Gastroesophageal sphincter (tissue), 4 donors: ENCODE data around the gene ANAPC15. TPM values are rescaled to one million over a fixed set of nuclear protein-coding genes. Genes with fewer than 3 reads are reported as not detected.

Experiments used
- ATAC-seq: fragments of 150-250 bp; one replicate; pipeline ENCODE4 v1.9.1; 2016; ENCODE audit warnings: mild to moderate bottlenecking, moderate library complexity
- H3K27ac ChIP-seq, 4 donors: fragments of 200-600 bp; sonication (generic) in 3 of 4; 1 replicate in 3 of 4; 2 replicates in 1 of 4; pipeline ENCODE4 v1.5.1; 2016 to 2019
- H3K27me3 ChIP-seq: fragments of 200-600 bp; sonication (generic); one replicate; pipeline ENCODE4 v1.5.1; 2019
- H3K36me3 ChIP-seq, 2 donors: fragments of 200-600 bp; sonication (generic); one replicate each; pipeline ENCODE4 v1.5.1; 2019; ENCODE audit warnings: control low read depth in 1 of 2
- H3K4me1 ChIP-seq, 3 donors: fragments of 200-600 bp; sonication (generic); 1 replicate in 2 of 3; 2 replicates in 1 of 3; pipeline ENCODE4 v1.5.1; 2016 to 2019; ENCODE audit warnings: control low read depth in 2 of 3
- H3K4me3 ChIP-seq, 2 donors: fragments of 200-600 bp; sonication (generic); one replicate each; pipeline ENCODE4 v1.5.1; 2019; ENCODE audit warnings: mild to moderate bottlenecking in 1 of 2, moderate library complexity in 1 of 2
- H3K9me3 ChIP-seq, 3 donors: fragments of 200-600 bp; sonication (generic); one replicate each; pipeline ENCODE4 v1.5.1; 2017 to 2019; ENCODE audit warnings: control low read depth in 2 of 3
- EP300 ChIP-seq: sonication (generic); formaldehyde crosslinking; IDR thresholded peaks from one replicate; pipeline ENCODE4 v1.6.1; 2017; ENCODE audit warnings: antibody characterized with exemption, mild to moderate bottlenecking
- POLR2A ChIP-seq, 2 donors: fragments of 450-650 bp; IDR thresholded peaks; one replicate each; pipeline ENCODE4 v1.6.1; 2017; ENCODE audit warnings: antibody characterized with exemption in 2 of 2, mild to moderate bottlenecking in 2 of 2, moderate library complexity in 1 of 2
- POLR2AphosphoS5 ChIP-seq: sonication (generic); formaldehyde crosslinking; IDR thresholded peaks from one replicate; pipeline ENCODE4 v1.6.1; 2017; ENCODE audit warnings: antibody characterized with exemption
- WGBS, 2 donors: methylation state at CpG; one replicate each; pipeline ENCODE4 v1.1.5; 2018; ENCODE audit warnings: low coverage in 1 of 2; 5-methylcytosine and 5-hydroxymethylcytosine counted together
- total RNA-seq, 4 donors: library from RNA; depleted of rRNA; stranded (reverse); fragments of >200 nt; gene quantifications; one replicate each; pipeline ENCODE4 v1.1.0, GENCODE V29; 2016
- TF ChIP-seq, protein P1 (sequence below), 4 experiments: fragments of 200-600 bp in 2 of 4; fragments of 450-650 bp in 2 of 4; sonication (generic) in 1 of 4; IDR thresholded peaks; one replicate each; pipeline ENCODE4 v1.5.1; 2017 to 2019; ENCODE audit warnings: antibody characterized with exemption in 4 of 4, mild to moderate bottlenecking in 2 of 4, moderate library complexity in 2 of 4

ANAPC15 gene
- total RNA-seq, 4 donors from 2014 or later, result 37.0 to 55.6 (median 39.1) TPM

DNA sequence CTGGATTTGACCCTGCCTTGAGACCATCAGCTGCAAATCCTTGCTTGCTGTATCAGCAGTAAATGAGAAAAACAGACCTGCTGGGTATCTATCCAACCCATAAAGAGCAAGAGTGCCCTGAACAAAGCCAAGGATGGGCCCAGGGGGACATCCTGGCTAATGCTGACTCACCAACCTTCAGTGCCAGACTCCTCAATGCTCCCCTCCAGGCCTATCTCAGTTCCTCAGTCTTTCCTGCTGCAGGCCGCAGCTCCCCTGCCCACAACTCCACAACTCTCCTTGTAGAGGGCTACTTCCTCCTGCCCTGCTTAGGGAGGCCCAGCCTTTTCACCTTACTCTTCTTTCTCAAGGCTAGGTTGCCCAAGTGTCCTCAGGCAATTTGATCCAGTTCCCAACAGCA lies 12.0 kb downstream of the ANAPC15 start:
- Histone ChIP-seq H3K27me3 (no peaks in the 10 kb centered on the region), H3K9me3 (no peaks in the 10 kb centered on the region), H3K4me3 (no peak overlapping the region), H3K36me3 (peaks cover 2 to 50% of the 10 kb centered on the region in 2 donors), H3K27ac (peak overlapping the region in 1 of 4 donors; percentile 10), H3K4me1 (peaks cover 0 to 52% (median 24%) of the 10 kb centered on the region in 3 donors)
- TF ChIP-seq, protein P1, sequence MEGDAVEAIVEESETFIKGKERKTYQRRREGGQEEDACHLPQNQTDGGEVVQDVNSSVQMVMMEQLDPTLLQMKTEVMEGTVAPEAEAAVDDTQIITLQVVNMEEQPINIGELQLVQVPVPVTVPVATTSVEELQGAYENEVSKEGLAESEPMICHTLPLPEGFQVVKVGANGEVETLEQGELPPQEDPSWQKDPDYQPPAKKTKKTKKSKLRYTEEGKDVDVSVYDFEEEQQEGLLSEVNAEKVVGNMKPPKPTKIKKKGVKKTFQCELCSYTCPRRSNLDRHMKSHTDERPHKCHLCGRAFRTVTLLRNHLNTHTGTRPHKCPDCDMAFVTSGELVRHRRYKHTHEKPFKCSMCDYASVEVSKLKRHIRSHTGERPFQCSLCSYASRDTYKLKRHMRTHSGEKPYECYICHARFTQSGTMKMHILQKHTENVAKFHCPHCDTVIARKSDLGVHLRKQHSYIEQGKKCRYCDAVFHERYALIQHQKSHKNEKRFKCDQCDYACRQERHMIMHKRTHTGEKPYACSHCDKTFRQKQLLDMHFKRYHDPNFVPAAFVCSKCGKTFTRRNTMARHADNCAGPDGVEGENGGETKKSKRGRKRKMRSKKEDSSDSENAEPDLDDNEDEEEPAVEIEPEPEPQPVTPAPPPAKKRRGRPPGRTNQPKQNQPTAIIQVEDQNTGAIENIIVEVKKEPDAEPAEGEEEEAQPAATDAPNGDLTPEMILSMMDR (IDR thresholded peaks at IDR 0.05), result no peak
- no peak for TF ChIP-seq POLR2A (IDR thresholded peaks at IDR 0.05)
- no peak for TF ChIP-seq POLR2AphosphoS5
- TF ChIP-seq EP300, result no peak
- no peak for ATAC-seq
- 86% methylated on average over 1 of the region's 1 CpG; no CpG with 5 or more reads in 1 of the 2 donors for WGBS, 2 donors

DNA sequence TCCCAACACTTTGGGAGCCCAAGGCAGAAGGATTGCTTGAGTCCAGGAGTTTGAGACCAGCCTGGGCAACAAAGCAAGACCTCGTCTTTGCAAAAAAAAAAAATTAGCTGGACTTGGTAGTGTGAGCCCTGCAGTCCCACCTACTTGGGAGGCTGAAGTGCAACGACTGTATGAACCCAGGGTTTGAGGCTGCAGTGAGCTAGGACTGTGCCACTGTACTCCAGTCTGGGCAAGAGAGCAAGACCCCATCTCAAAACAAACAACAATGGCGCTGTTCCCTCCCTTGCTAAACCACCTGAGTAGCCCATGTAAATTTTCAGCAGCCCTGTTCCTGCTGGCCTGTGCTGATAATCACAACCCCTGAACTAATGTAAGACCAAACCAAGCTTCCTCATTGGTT lies 12.5 kb downstream of the ANAPC15 start:
- Histone ChIP-seq H3K9me3 (no peaks in the 10 kb centered on the region), H3K4me1 (peaks cover 0 to 52% (median 24%) of the 10 kb centered on the region in 3 donors), H3K4me3 (no peak overlapping the region), H3K27me3 (no peaks in the 10 kb centered on the region), H3K27ac (no peak overlapping the region), H3K36me3 (peaks cover 2 to 55% of the 10 kb centered on the region in 2 donors)
- 57 to 83% methylated on average over 1 to 3 of the region's 3 CpGs for WGBS, 2 donors
- TF ChIP-seq POLR2AphosphoS5 (no peak), POLR2A (IDR thresholded peaks at IDR 0.05) (no peak), EP300 (no peak)
- TF ChIP-seq, protein P1 (IDR thresholded peaks at IDR 0.05), result no peak
- ATAC-seq, result no peak

GRCh38 chr11:72098741-72099140 lies 13.8 kb downstream of the ANAPC15 start:
- H3K4me1 ChIP-seq, result peaks cover 0 to 47% (median 24%) of the 10 kb centered on the region in 3 donors
- H3K9me3 ChIP-seq, result no peaks in the 10 kb centered on the region
- H3K36me3 ChIP-seq, result peaks cover 2 to 67% of the 10 kb centered on the region in 2 donors
- no peaks in the 10 kb centered on the region for H3K27me3 ChIP-seq
- no peak overlapping the region for H3K4me3 ChIP-seq
- TF ChIP-seq EP300, result no peak
- TF ChIP-seq, protein P1 (IDR thresholded peaks at IDR 0.05), result no peak
- no peak for TF ChIP-seq POLR2A (IDR thresholded peaks at IDR 0.05)
- no peak for TF ChIP-seq POLR2AphosphoS5
- no CpG with 5 or more reads among the region's 3 CpGs for WGBS, 2 donors
- no peak overlapping the region for H3K27ac ChIP-seq
- ATAC-seq, result no peak

DNA sequence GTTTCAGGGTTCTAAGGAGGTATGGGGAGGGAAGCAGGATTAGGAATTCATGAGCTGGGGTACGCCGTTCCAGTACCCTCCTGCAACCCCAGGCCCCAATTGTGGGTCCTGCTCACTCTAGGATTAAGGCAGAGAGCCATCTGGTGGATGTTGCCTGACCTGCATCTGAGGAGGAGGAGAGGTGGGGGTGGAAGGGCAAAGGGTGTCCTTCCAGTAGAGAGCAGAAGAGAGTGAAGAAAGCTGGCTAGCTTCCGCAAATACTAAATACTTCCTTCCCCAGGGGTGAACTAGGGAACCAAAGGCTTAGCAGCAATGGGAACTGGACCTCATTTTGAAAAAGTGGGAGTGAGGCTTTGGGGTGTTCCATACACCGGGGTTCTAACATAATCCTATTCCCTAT lies 21.2 kb downstream of the ANAPC15 start:
- peak; percentile 85 for ATAC-seq
- H3K4me1 ChIP-seq, result peaks cover 0 to 14% (median 3%) of the 10 kb centered on the region in 3 donors
- no peak overlapping the region for H3K4me3 ChIP-seq
- no peaks in the 10 kb centered on the region for H3K27me3 ChIP-seq
- WGBS, 2 donors, result 21 to 35% methylated on average over 2 of the region's 4 CpGs
- no peaks in the 10 kb centered on the region for H3K9me3 ChIP-seq
- H3K36me3 ChIP-seq, result peaks cover 0 to 62% of the 10 kb centered on the region in 2 donors
- peak overlapping the region in 3 of 4 donors; percentile 44 to 66 (median 60) for H3K27ac ChIP-seq
- TF ChIP-seq EP300, result no peak
- TF ChIP-seq POLR2AphosphoS5, result peak; percentile 31
- TF ChIP-seq, protein P1 (IDR thresholded peaks at IDR 0.05), result peak; percentile 70 to 94 (median 90)
- no peak for TF ChIP-seq POLR2A (IDR thresholded peaks at IDR 0.05)

GRCh38 chr11:72088076-72088808 lies 24.3 kb downstream of the ANAPC15 start:
- no peak for ATAC-seq
- no peak overlapping the region for H3K4me3 ChIP-seq
- H3K27me3 ChIP-seq, result no peaks in the 10 kb centered on the region
- H3K4me1 ChIP-seq, result peaks cover 0 to 14% (median 3%) of the 10 kb centered on the region in 3 donors
- TF ChIP-seq POLR2A (IDR thresholded peaks at IDR 0.05) (no peak), EP300 (no peak), POLR2AphosphoS5 (no peak)
- TF ChIP-seq, protein P1 (IDR thresholded peaks at IDR 0.05), result no peak
- WGBS, 2 donors, result 78 to 84% methylated on average over 4 of the region's 4 CpGs
- H3K27ac ChIP-seq, result no peak overlapping the region
- H3K36me3 ChIP-seq, result peaks cover 0 to 31% of the 10 kb centered on the region in 2 donors
- H3K9me3 ChIP-seq, result no peaks in the 10 kb centered on the region
